Activated T-helper 9 cell treated with anti-CD3 and anti-CD28 coated beads, Interleukin-2, amount 50 U/mL, for 16 hours (primary cell): Measurements from ENCODE around the gene MSH5.
"Not testable (repeated sequence)": the region's sequence is repeated elsewhere in the genome, so short reads cannot be mapped to it uniquely, and the experiment has no call there.

Experiments
- DNase-seq: peaks from one replicate; pipeline ENCODE4 v3.0.0-alpha.2; 2020; ENCODE audit warnings: low read depth

The MSH5 gene

GRCh38 chr6:31739639-31740396 lies at the start of gene MSH5:
MSH5 (plus strand) TSS chr6:31740005; CDS start chr6:31740467, 462 bp downstream.
- peak; percentile 91 for DNase-seq

- DNase-seq, result no peak
These were observed 49.4 kb upstream of the MSH5 start for GRCh38 chr6:31690231-31691077.

GRCh38 chr6:31691078-31691463 lies 48.7 kb upstream of the MSH5 start:
- DNase-seq, result no peak

- no peak for DNase-seq
These were observed 48.2 kb upstream of the MSH5 start for GRCh38 chr6:31691564-31692108.

GRCh38 chr6:31692353-31692752 lies 47.5 kb upstream of the MSH5 start:
- DNase-seq, result no peak

- DNase-seq, result no peak
These were observed 46.9 kb upstream of the MSH5 start for GRCh38 chr6:31692886-31693285.

- DNase-seq, result no peak
These were observed 46.3 kb upstream of the MSH5 start for GRCh38 chr6:31693535-31693934.

GRCh38 chr6:31697555-31697954 lies 42.2 kb upstream of the MSH5 start:
- DNase-seq, result no peak

- no peak for DNase-seq
These were observed 38.9 kb upstream of the MSH5 start for GRCh38 chr6:31700740-31701401.

GRCh38 chr6:31701666-31702404 lies 38.0 kb upstream of the MSH5 start:
- no peak for DNase-seq

- DNase-seq, result no peak
These were observed 37.4 kb upstream of the MSH5 start for GRCh38 chr6:31702405-31702818.

GRCh38 chr6:31702819-31703716 lies 36.7 kb upstream of the MSH5 start, which contains the start of gene ABHD16A:
ABHD16A (minus strand) TSS chr6:31703324; CDS start chr6:31703281, 43 bp downstream.
- peak; percentile 94 for DNase-seq

GRCh38 chr6:31705931-31706330 lies 33.9 kb upstream of the MSH5 start:
- no peak for DNase-seq

GRCh38 chr6:31706599-31706998 lies 33.2 kb upstream of the MSH5 start, which contains the start of gene LY6G6F:
LY6G6F (plus strand) TSS chr6:31706866; CDS start chr6:31706907, 41 bp downstream.
- DNase-seq, result no peak

GRCh38 chr6:31707701-31708100 lies 32.1 kb upstream of the MSH5 start:
- no peak for DNase-seq

- no peak for DNase-seq
These were observed 31.6 kb upstream of the MSH5 start for GRCh38 chr6:31708224-31708623.

- not testable (repeated sequence) for DNase-seq
These were observed 30.6 kb upstream of the MSH5 start for GRCh38 chr6:31709157-31709556.

- DNase-seq, result no peak
These were observed 29.1 kb upstream of the MSH5 start for GRCh38 chr6:31710523-31711219.

GRCh38 chr6:31711233-31711632 lies 28.6 kb upstream of the MSH5 start:
- DNase-seq, result no peak

GRCh38 chr6:31712296-31712695 lies 27.5 kb upstream of the MSH5 start:
- DNase-seq, result no peak
